ENCODE results near the gene KIAA0825. TPM values are rescaled to one million over a fixed set of nuclear protein-coding genes. Genes with fewer than 3 reads are reported as not detected.
A peak's percentile ranks its signal among the peaks of the same experiment; 100 is the strongest.

The KIAA0825 gene
- polyA plus RNA-seq, 1 of the 3 experiments (the other 2 are of a cell fraction) = 0.61 TPM

GRCh38 chr5:94310833-94311232 lies 307.6 kb downstream of the KIAA0825 start:
- H3K4me3 ChIP-seq (ENCODE audit: low read depth in 2 of 2, low read length in 1 of 2) = no peak overlapping the region
- CTCF ChIA-PET = interaction anchor here (1.6 kb wide), 1 partner anchor 159 kb away, joined by 5 read pairs; no protein-coding TSS in a partner anchor
- peak; percentile 31; the same call in 1 of the 2 replicates for TF ChIP-seq CTCF (IDR thresholded peaks at IDR 0.05)
- no peak for TF ChIP-seq EZH2phosphoT487 (IDR thresholded peaks at IDR 0.05; ENCODE audit: borderline replicate concordance, low read depth)
- no peak for TF ChIP-seq ZBTB33 (IDR thresholded peaks at IDR 0.05; ENCODE audit: borderline replicate concordance, low read depth)
- TF ChIP-seq FOXM1 (IDR thresholded peaks at IDR 0.05; ENCODE audit: low read depth) = no peak
- TF ChIP-seq, protein P1, sequence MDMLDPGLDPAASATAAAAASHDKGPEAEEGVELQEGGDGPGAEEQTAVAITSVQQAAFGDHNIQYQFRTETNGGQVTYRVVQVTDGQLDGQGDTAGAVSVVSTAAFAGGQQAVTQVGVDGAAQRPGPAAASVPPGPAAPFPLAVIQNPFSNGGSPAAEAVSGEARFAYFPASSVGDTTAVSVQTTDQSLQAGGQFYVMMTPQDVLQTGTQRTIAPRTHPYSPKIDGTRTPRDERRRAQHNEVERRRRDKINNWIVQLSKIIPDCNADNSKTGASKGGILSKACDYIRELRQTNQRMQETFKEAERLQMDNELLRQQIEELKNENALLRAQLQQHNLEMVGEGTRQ (IDR thresholded peaks at IDR 0.05; ENCODE audit: borderline replicate concordance, low read depth, low read length) = no peak
- peak; percentile 50 for TF ChIP-seq RAD21 (IDR thresholded peaks at IDR 0.05; ENCODE audit: low read length)
- no peak for TF ChIP-seq NRF1 (IDR thresholded peaks at IDR 0.05; ENCODE audit: low read depth, low read length)
- TF ChIP-seq MAX (IDR thresholded peaks at IDR 0.05; ENCODE audit: low read depth) = no peak
- no peak for TF ChIP-seq ELF1 (IDR thresholded peaks at IDR 0.05)
- no peak for TF ChIP-seq RCOR1 (IDR thresholded peaks at IDR 0.05; ENCODE audit: low read length)
- TF ChIP-seq, protein P2, sequence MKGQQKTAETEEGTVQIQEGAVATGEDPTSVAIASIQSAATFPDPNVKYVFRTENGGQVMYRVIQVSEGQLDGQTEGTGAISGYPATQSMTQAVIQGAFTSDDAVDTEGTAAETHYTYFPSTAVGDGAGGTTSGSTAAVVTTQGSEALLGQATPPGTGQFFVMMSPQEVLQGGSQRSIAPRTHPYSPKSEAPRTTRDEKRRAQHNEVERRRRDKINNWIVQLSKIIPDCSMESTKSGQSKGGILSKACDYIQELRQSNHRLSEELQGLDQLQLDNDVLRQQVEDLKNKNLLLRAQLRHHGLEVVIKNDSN (IDR thresholded peaks at IDR 0.05; ENCODE audit: borderline replicate concordance, low read depth) = no peak
- TF ChIP-seq FOXJ3 (CRISPR knock-in tag; IDR thresholded peaks at IDR 0.05) = no peak
- no peak for TF ChIP-seq MEF2A (IDR thresholded peaks at IDR 0.05; ENCODE audit: borderline replicate concordance, low read depth)
- no peak for TF ChIP-seq RXRA (IDR thresholded peaks at IDR 0.05; ENCODE audit: borderline replicate concordance, low read depth)
- TF ChIP-seq, protein P3, sequence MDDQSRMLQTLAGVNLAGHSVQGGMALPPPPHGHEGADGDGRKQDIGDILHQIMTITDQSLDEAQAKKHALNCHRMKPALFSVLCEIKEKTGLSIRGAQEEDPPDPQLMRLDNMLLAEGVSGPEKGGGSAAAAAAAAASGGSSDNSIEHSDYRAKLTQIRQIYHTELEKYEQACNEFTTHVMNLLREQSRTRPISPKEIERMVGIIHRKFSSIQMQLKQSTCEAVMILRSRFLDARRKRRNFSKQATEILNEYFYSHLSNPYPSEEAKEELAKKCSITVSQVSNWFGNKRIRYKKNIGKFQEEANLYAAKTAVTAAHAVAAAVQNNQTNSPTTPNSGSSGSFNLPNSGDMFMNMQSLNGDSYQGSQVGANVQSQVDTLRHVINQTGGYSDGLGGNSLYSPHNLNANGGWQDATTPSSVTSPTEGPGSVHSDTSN (IDR thresholded peaks at IDR 0.05) = no peak
- no peak for TF ChIP-seq POLR2AphosphoS5 (IDR thresholded peaks at IDR 0.05; ENCODE audit: low read depth, low read length)
- 0 out of 2 replicates have a peak, but pooled peaks have one; percentile 11 for TF ChIP-seq SMC3 (IDR thresholded peaks at IDR 0.05; ENCODE audit: low read depth, low read length)
- no peak overlapping the region for H3K4me2 ChIP-seq
- H2AFZ ChIP-seq (ENCODE audit: low read depth) = no peak overlapping the region
- no peaks in the 10 kb centered on the region for H3K36me3 ChIP-seq (replicated peaks in 1 of 2; ENCODE audit: control insufficient read depth in 1 of 2, insufficient read depth in 2 of 2, low read length in 1 of 2)
- H3K27me3 ChIP-seq (ENCODE audit: insufficient read depth) = no peaks in the 10 kb centered on the region
- POLR2A ChIA-PET = no interaction called here
- H3K9me3 ChIP-seq = no peaks in the 10 kb centered on the region
- no peak for DNase-seq
- no peak overlapping the region for H3K9ac ChIP-seq
- no peaks in the 10 kb centered on the region for H3K79me2 ChIP-seq (ENCODE audit: insufficient read depth)
- no peaks in the 10 kb centered on the region for H3F3A ChIP-seq (replicated peaks; ENCODE audit: insufficient read depth)
- H3K27ac ChIP-seq (ENCODE audit: low read depth in 2 of 2, low read length in 1 of 2) = no peak overlapping the region
- peaks cover 0 to 5% of the 10 kb centered on the region in 2 experiments; a peak in 1 of 4 replicates for H3K4me1 ChIP-seq (ENCODE audit: control insufficient read depth in 1 of 2, insufficient read depth in 2 of 2, low read depth in 1 of 2, low read length in 1 of 2)
- H4K20me1 ChIP-seq (ENCODE audit: insufficient read depth) = no peaks in the 10 kb centered on the region
- no peaks in the 10 kb centered on the region for H3K9me2 ChIP-seq
- WGBS (ENCODE audit: low lambda C conversion rate) = 81% methylated on average over 1 of the region's 1 CpG
